HG03159 (cell line): Measurements from ENCODE around the gene TMEM245.
"Not testable (repeated sequence)": the region's sequence is repeated elsewhere in the genome, so short reads cannot be mapped to it uniquely, and the experiment has no call there.

Source experiments
- ATAC-seq: cut with Tn5 transposase; IDR thresholded peaks from one replicate; pipeline ENCODE4 v1.9.1; 2021; ENCODE audit warnings: mild to moderate bottlenecking, moderate library complexity; ENCODE audit not compliant: unreplicated experiment

TMEM245 gene

GRCh38 chr9:109072133-109072692 lies 47.5 kb downstream of the TMEM245 start:
- ATAC-seq, result no peak

DNA sequence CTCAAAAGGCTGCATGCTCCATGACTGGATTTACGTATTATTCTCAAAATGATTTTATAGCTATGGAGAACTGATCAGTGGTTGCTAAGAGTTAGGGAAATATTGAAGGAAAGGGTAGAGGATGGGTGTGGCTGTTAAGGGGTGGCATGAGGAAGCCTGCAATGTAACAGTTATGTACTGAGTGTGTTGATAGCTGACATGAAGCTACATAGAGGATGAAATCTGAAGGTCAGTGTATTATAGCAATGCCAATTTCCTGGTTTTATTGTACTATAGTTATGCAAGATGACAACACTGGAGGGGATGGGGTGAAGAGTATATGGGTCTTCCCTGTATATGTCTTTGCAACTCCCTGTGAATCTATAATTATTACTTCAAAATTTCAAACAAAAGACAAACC lies 51.0 kb downstream of the TMEM245 start:
- no peak for ATAC-seq

DNA sequence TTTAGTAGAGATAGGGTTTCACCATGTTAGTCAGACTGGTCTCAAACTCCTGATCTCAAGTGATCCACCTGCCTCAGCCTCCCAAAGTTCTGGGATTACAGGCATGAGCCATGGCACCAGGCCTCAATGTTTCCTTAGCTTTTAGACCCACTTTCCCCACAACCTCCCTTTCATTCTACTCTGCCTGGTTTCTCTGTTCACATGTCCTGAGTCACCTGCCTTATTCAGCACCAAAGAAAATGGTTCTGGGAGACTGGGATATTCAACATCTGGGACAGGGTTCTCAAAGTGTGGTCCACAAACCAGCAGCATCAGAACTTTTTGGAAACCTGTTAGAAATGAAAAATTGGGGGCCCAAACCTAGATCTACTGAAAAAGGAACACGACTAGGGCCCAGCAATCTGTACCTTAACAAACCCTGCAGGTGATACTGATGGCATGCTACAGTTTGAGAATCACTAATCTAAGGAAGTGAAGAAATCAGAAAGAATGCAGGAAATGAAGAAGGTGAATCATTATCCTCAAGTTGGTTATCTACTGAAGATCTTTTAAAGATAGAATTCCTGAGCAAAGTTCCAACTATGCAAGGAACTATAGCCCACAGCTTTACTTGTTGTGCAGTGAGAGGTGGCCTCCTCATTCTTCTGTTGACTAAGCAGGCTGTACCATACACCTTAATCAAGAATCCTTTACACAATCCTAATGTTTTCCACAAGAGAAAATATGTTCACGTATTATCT lies 54.6 kb downstream of the TMEM245 start:
- ATAC-seq, result no peak

DNA sequence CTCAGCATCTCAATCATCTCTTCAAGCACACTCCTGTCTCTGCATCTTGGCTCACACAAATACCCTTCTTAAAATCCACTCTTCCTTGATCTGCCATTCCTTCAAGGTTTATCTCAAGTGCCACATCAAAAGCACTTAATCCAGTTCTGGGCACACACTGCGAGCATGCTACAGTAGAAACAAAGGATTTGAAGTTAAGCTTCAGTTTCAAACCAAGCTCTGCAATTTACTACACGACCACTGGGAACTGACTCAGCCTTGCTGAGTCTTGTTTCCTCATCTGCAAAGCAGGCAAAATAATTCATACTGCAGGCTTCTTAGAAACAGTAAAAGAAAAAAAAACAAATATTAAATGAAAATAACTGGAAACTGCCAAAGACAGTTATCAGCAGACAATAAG lies 56.0 kb downstream of the TMEM245 start:
- no peak for ATAC-seq

DNA sequence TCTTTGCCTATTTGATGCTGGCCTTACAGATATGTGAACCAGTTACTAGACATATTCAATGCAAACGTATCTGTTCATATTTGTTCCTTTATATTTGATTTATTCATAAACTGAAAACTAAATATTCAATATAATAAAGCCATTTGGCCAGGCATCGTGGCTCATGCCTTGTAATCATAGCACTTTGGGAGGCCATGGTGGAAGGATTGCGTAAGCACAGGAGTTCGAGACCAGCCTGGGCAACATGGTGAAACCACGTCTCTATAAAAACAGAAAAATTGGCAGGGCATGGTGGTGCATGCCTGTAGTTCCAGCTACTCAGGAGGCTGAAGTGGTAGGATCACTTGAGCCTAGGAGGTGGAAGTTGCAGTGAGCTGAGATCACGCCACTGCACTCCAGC lies 57.2 kb downstream of the TMEM245 start:
- no peak for ATAC-seq

- ATAC-seq, result no peak
Measured at GRCh38 chr9:109060191-109060590, 59.6 kb downstream of the TMEM245 start.

DNA sequence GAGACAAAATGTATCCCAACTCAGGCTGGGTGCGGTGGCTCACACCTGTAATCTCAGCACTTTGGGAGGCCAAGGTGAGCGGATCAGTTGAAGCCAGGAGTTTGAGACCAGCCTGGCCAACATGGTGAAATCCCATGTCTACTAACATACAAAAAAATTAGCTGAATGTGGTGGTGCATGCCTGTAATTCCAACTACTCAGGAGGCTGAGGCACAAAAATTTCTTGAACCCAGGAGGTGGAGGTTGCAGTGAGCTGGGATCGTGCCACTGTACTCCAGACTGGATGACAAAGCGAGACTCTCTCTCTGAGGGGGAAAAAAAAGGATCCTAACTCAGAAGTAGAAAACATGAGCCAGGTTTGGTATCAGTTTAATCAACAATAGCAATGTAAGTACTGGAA lies 66.6 kb downstream of the TMEM245 start:
- not testable (repeated sequence) for ATAC-seq

GRCh38 chr9:109052416-109052815 lies 67.3 kb downstream of the TMEM245 start:
- no peak for ATAC-seq

GRCh38 chr9:109051733-109052132 lies 68.0 kb downstream of the TMEM245 start:
- no peak for ATAC-seq

DNA sequence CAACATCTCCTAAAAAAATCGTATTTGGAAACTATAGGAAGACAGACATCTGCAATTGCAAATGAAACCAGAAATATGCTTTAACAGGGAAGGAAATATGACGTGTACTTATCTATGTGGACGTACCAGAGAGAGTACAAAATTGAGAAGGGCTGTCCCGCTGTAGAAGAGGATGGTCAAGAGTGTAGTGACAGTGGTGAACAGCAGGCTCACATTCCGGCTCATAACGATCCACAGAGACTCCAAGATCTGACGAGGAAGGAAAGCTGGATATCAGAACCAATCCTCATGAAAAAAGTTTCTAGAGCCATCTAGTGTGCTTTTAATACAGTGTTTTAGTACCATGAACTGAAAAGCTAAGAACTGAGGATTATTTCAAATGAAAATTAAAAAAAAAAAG lies 69.3 kb downstream of the TMEM245 start:
- ATAC-seq, result no peak

- ATAC-seq, result no peak
Measured at GRCh38 chr9:109048822-109049221, 70.9 kb downstream of the TMEM245 start.

- ATAC-seq, result no peak
Measured at GRCh38 chr9:109047259-109047658, 72.5 kb downstream of the TMEM245 start.

GRCh38 chr9:109046346-109046745 lies 73.4 kb downstream of the TMEM245 start:
- no peak for ATAC-seq

DNA sequence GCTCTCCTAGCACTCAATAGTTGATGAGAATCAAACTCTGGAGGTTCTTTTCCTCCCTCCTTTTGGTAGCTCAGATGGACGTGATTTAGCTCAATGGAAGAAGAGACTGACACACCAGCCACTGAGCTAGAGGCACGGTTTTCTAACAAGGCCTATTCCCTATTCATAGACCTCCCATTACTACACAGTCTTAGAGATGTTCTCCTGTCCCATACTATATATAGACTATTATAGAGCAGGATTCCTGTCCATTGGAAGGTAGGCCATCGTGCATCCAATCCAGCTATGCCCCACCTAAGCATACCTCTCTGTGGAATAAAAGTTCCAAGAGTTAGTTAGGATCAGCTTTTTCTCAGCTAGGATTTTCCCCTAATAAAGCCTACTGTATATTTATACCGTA lies 76.2 kb downstream of the TMEM245 start:
- ATAC-seq, result no peak

- ATAC-seq, result no peak
Measured at GRCh38 chr9:109040571-109040970, 79.2 kb downstream of the TMEM245 start.

DNA sequence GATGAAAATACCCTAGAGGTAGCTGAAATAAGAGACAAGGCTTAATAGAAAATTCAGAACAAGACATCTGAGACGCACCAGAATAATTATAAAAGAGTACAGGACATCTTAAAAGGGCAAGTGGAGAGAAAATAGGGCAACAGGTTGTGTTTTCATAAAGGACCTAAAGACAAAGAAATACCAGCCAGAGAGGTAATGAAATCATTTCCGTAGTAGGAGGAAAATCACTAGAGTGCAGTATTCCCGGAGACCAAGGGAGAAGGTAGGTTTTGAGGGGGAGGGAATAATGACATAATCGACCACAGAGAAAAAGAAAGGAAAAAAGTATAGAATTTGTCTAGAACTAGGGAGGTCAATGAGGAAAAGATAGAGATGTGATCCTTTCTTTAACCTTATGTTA lies 80.2 kb downstream of the TMEM245 start:
- no peak for ATAC-seq

DNA sequence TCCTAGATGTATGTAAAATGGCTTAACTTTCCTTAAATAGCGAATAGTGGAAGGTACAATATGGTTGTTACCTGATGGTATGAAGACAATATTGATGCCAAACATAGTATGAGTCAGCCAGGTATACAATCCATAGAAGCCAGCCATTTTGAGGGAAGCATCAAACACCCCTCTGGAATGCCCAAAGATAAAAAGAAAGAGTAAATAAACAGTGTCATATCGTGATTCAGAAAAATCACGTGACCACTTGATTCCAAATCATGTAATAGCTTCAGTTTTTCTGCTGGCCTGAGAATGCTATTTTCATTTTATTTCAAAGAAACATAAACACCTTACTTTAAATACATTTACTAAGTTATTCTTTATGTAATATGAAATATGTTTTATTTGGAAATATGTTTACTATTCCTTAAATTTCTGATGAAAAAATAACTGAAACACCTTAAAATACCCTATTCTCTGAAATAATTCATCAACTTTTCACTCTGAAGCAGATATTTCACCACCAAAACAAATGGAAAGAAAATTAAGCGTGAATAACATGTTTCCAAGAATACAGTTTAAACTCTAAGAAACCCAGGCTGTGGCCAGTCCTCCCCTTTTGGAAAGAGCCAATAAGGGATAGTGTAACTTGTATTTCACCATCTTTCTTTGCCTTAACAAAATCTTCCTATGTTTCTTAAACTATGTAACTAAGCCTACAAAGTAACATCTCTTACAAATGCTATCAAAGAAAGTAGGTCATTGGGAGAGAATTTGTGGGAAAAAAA lies 81.6 kb downstream of the TMEM245 start:
- ATAC-seq, result no peak

GRCh38 chr9:109036744-109037680 lies 82.7 kb downstream of the TMEM245 start:
- ATAC-seq, result no peak

DNA sequence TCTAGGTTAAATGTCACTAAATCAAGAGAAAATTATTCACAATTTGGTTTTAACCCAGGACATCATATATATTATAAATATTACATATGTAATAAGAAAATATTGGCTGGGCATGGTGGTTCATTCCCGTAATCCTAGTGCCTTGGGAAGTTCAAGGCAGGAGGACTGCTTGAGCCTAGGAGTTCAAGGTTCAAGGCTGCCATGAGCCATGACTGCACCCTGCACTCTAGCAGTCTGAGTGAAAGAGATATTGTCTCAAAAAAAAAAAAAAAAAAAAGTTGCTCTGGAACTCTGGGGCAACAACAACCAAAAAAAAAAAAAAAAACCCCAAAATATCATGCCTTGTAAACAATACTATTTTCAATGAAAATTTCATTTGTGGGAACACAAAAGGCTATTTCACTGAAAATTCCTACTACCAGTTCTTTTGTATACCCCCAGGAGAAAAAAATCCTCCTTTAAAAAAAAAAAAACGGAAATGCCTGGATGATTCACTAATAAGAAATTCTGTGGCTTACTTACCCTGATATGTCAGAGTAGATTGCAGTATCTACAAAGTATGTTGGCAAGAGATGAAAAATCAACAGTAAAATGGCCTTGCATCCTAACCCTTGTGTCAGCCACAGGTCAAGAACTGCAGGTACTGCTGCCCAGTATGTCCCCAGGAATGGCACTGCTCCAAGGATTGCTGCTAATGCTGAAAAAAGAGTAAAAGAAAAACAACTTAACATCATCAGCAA lies 83.9 kb downstream of the TMEM245 start:
- no peak for ATAC-seq

DNA sequence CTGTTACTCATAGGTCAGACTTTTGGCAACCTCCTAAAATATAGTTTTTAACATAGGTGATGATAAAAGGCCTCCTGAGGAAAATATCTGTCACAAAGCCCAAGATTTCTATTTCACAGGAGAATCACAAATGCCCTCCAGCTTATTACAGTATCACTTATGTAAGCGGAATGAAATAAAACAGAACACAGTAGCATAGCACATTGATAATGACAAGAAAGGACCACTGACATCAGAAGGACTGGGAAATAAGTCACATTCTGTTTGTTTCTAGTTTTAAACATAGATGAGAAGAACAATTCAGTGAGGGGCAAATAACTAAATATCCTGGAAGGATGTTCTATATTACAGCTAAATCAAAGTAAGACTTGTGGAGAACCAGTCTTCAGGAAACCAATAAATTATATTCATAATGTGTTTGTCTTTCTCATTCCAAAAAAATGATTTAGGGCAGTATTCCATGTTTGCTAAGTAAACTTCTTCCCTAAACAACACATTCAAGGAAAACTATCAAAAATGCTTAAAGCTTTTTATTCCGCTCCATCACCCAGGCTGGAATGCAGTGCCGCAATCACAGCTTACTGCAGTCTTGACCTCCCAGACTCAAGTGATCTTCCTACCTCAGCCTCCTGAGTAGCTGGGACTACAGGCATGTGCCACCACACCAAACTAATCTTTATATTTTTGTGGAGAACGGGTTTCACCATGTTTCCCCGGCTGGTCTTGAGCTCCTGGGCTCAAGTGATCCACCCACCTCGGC lies 85.6 kb downstream of the TMEM245 start:
- ATAC-seq, result no peak
